CD14-positive monocyte (primary cell): ENCODE data around the gene HSPH1. TPM values are rescaled to one million over a fixed set of nuclear protein-coding genes. Genes with fewer than 3 reads are reported as not detected.

Experiments used
- DNase-seq, 3 donors: peaks; one replicate each; pipeline ENCODE4 v3.0.0-alpha.2; 2011 to 2022
- H2AFZ ChIP-seq: 2 replicates; pipeline ENCODE4 v1.6.0; 2012; ENCODE audit warnings: mild to moderate bottlenecking, low read depth, low read length, inconsistent platforms; ENCODE audit not compliant: insufficient read depth, poor library complexity, severe bottlenecking
- H3K27ac ChIP-seq, 2 donors: 1 replicate in 1 of 2; 2 replicates in 1 of 2; pipeline ENCODE4 v1.5.1; 2012 to 2013; ENCODE audit warnings: low read length in 2 of 2, control low read depth in 1 of 2, inconsistent platforms in 1 of 2, low read depth in 1 of 2, mild to moderate bottlenecking in 1 of 2
- H3K27me3 ChIP-seq, 2 donors: one replicate each; pipeline versions ENCODE4 v1.6.0 to v1.6.1; 2011 to 2013; ENCODE audit warnings: low read length in 2 of 2; ENCODE audit not compliant: control insufficient read depth in 2 of 2, insufficient read depth in 2 of 2
- H3K36me3 ChIP-seq, 2 donors: replicated peaks in 1 of 2; 1 replicate in 1 of 2; 2 replicates in 1 of 2; pipeline versions ENCODE4 v1.5.1 to v1.6.1; 2012 to 2013; ENCODE audit warnings: low read length in 2 of 2, control low read depth in 1 of 2, inconsistent platforms in 1 of 2, mild to moderate bottlenecking in 1 of 2; ENCODE audit not compliant: insufficient read depth in 2 of 2, control insufficient read depth in 1 of 2
- H3K4me1 ChIP-seq, 2 donors: 1 replicate in 1 of 2; 2 replicates in 1 of 2; pipeline versions ENCODE4 v1.5.1 to v1.6.1; 2012 to 2013; ENCODE audit warnings: low read length in 2 of 2, control low read depth in 1 of 2, inconsistent platforms in 1 of 2, mild to moderate bottlenecking in 1 of 2, moderate library complexity in 1 of 2; ENCODE audit not compliant: insufficient read depth in 2 of 2, control insufficient read depth in 1 of 2
- H3K4me2 ChIP-seq: replicated peaks from 2 replicates; pipeline ENCODE3; 2012; ENCODE audit warnings: low read length, moderate library complexity, mild to moderate bottlenecking; ENCODE audit not compliant: poor library complexity, severe bottlenecking; ENCODE audit errors: extremely low read depth
- H3K4me3 ChIP-seq, 3 experiments: fragments of 200-600 bp in 1 of 3; sonication (generic) in 1 of 3; replicated peaks in 1 of 3; 1 replicate in 2 of 3; 2 replicates in 1 of 3; pipeline ENCODE4 v1.5.1; 2011 to 2013; ENCODE audit warnings: low read length in 3 of 3, mild to moderate bottlenecking in 3 of 3, control low read depth in 2 of 3, low read depth in 2 of 3, inconsistent platforms in 1 of 3, moderate library complexity in 1 of 3
- H3K79me2 ChIP-seq: 2 replicates; pipeline ENCODE4 v1.6.0; 2012; ENCODE audit warnings: mild to moderate bottlenecking, control low read depth, inconsistent platforms, low read length, moderate library complexity; ENCODE audit not compliant: insufficient read depth
- H3K9ac ChIP-seq: 2 replicates; pipeline ENCODE4 v1.6.0; 2017; ENCODE audit warnings: low read length, mild to moderate bottlenecking; ENCODE audit not compliant: insufficient read depth, poor library complexity, severe bottlenecking
- H3K9me3 ChIP-seq, 2 donors: replicated peaks in 1 of 2; 1 replicate in 1 of 2; 2 replicates in 1 of 2; pipeline versions ENCODE4 v1.5.1 to v1.6.1; 2012 to 2013; ENCODE audit warnings: low read length in 2 of 2, control low read depth in 1 of 2; ENCODE audit not compliant: control insufficient read depth in 1 of 2, insufficient read depth in 1 of 2
- H4K20me1 ChIP-seq: 2 replicates; pipeline ENCODE4 v1.6.0; 2012; ENCODE audit warnings: mild to moderate bottlenecking, low read length, control low read depth, moderate library complexity; ENCODE audit not compliant: insufficient read depth
- H3K27ac Mint-ChIP-seq, 7 donors: one replicate each; pipeline ENCODE4 v1.8.0; 2020; ENCODE audit warnings: mild to moderate bottlenecking in 7 of 7, mixed read lengths in 7 of 7, moderate library complexity in 6 of 7, inconsistent platforms in 2 of 7
- H3K27me3 Mint-ChIP-seq, 3 donors: one replicate each; pipeline ENCODE4 v1.8.0; 2021 to 2022; ENCODE audit warnings: low read depth in 3 of 3, mild to moderate bottlenecking in 3 of 3, mixed read lengths in 3 of 3, moderate library complexity in 3 of 3, inconsistent platforms in 1 of 3
- H3K36me3 Mint-ChIP-seq, 2 donors: one replicate each; pipeline ENCODE4 v1.8.0; 2020; ENCODE audit warnings: mixed read lengths in 2 of 2, inconsistent platforms in 1 of 2, mild to moderate bottlenecking in 1 of 2
- H3K4me1 Mint-ChIP-seq: one replicate; pipeline ENCODE4 v1.8.0; 2020; ENCODE audit warnings: mild to moderate bottlenecking, mixed read lengths
- H3K4me3 Mint-ChIP-seq, 2 donors: one replicate each; pipeline ENCODE4 v1.8.0; 2020; ENCODE audit warnings: mild to moderate bottlenecking in 2 of 2, mixed read lengths in 2 of 2, moderate library complexity in 1 of 2
- H3K9me3 Mint-ChIP-seq, 7 donors: one replicate each; pipeline ENCODE4 v1.8.0; 2020 to 2022; ENCODE audit warnings: mixed read lengths in 7 of 7, mild to moderate bottlenecking in 6 of 7, moderate library complexity in 6 of 7, inconsistent platforms in 2 of 7
- CTCF ChIP-seq: fragments of 200-600 bp; IDR thresholded peaks from one replicate; pipeline ENCODE4 v1.8.0; 2022; ENCODE audit warnings: antibody characterized with exemption, mild to moderate bottlenecking
- WGBS: methylation state at CpG from one replicate; pipeline ENCODE4 v1.1.5; 2013; ENCODE audit warnings: missing lambda C conversion rate; ENCODE audit not compliant: insufficient coverage; 5-methylcytosine and 5-hydroxymethylcytosine counted together
- intact Hi-C, 2 donors: fragments of 100-400 bp; cut with micrococcal nuclease; formaldehyde crosslinking; loops; one replicate each; pipeline versions ENCODE4 v1.15.0 to v1.15.1; 2023
- polyA plus RNA-seq, 3 donors: library from polyadenylated mRNA; depleted of rRNA in 1 of 3; unstranded in 2 of 3; stranded (reverse) in 1 of 3; fragments of 300-500 nt in 2 of 3; fragments of >200 nt in 1 of 3; fragmentation: Illumina TruSeq in 2 of 3; gene quantifications; 1 replicate in 2 of 3; 2 replicates in 1 of 3; pipeline ENCODE4 v1.2.3, GENCODE V29; 2012 to 2021

Gene HSPH1
- polyA plus RNA-seq, 3 donors, result 7.4 to 11.3 (median 9.1) TPM

- peaks cover 18 to 21% of the 10 kb centered on the region in 2 donors for H3K4me1 ChIP-seq
- peaks cover 24% of the 10 kb centered on the region for H3K4me1 Mint-ChIP-seq
- H3K4me3 Mint-ChIP-seq, result no peak overlapping the region
- TF ChIP-seq CTCF, result no peak
- peaks cover 0 to 2% of the 10 kb centered on the region in 2 donors for H3K27me3 ChIP-seq
- H3K9me3 ChIP-seq, result no peaks in the 10 kb centered on the region
- H2AFZ ChIP-seq, result peak overlapping the region; percentile 41
- H3K9me3 Mint-ChIP-seq, result peaks cover 0 to 4% (median 2%) of the 10 kb centered on the region in 7 donors
- WGBS, result 54% methylated on average over 4 of the region's 7 CpGs
- H3K36me3 Mint-ChIP-seq, result no peaks in the 10 kb centered on the region
- H4K20me1 ChIP-seq, result no peaks in the 10 kb centered on the region
- intact Hi-C loops, result no loop called here
- H3K27me3 Mint-ChIP-seq, result peaks cover 13 to 30% (median 20%) of the 10 kb centered on the region in 3 donors
- H3K79me2 ChIP-seq, result no peaks in the 10 kb centered on the region
- H3K9ac ChIP-seq, result no peak overlapping the region
- no peak overlapping the region for H3K27ac ChIP-seq
- H3K4me3 ChIP-seq, result no peak overlapping the region
- no peaks in the 10 kb centered on the region for H3K36me3 ChIP-seq
- peak overlapping the region in 1 of 7 donors; percentile 26 for H3K27ac Mint-ChIP-seq
- peak in 1 of 3 donors; percentile 1 for DNase-seq
- no peak overlapping the region for H3K4me2 ChIP-seq
Measured at GRCh38 chr13:31121379-31122140, 40.1 kb downstream of the HSPH1 start.

GRCh38 chr13:31119966-31120700, 41.6 kb downstream of the HSPH1 start:
- no peaks in the 10 kb centered on the region for H3K36me3 Mint-ChIP-seq
- no peak overlapping the region for H3K4me3 Mint-ChIP-seq
- WGBS, result 90% methylated on average over 7 of the region's 8 CpGs
- H3K9ac ChIP-seq, result no peak overlapping the region
- no peak overlapping the region for H3K4me2 ChIP-seq
- H3K4me3 ChIP-seq, result no peak overlapping the region
- H3K27me3 ChIP-seq, result peaks cover 0 to 2% of the 10 kb centered on the region in 2 donors
- intact Hi-C loops, result no loop called here
- H3K9me3 ChIP-seq, result no peaks in the 10 kb centered on the region
- no peak for DNase-seq
- H3K79me2 ChIP-seq, result no peaks in the 10 kb centered on the region
- H3K27ac Mint-ChIP-seq, result peak overlapping the region in 2 of 7 donors; percentile 6 to 28
- peaks cover 18 to 21% of the 10 kb centered on the region in 2 donors for H3K4me1 ChIP-seq
- TF ChIP-seq CTCF, result no peak
- peaks cover 12 to 30% (median 16%) of the 10 kb centered on the region in 3 donors for H3K27me3 Mint-ChIP-seq
- peaks cover 24% of the 10 kb centered on the region for H3K4me1 Mint-ChIP-seq
- peaks cover 0 to 3% (median 0%) of the 10 kb centered on the region in 7 donors for H3K9me3 Mint-ChIP-seq
- no peaks in the 10 kb centered on the region for H4K20me1 ChIP-seq
- H3K27ac ChIP-seq, result no peak overlapping the region
- no peaks in the 10 kb centered on the region for H3K36me3 ChIP-seq
- H2AFZ ChIP-seq, result peak overlapping the region; percentile 52
